ENCODE data around the gene TPCN2.
"Not testable (repeated sequence)": the region's sequence is repeated elsewhere in the genome, so short reads cannot be mapped to it uniquely, and the experiment has no call there.

TPCN2 gene

DNA sequence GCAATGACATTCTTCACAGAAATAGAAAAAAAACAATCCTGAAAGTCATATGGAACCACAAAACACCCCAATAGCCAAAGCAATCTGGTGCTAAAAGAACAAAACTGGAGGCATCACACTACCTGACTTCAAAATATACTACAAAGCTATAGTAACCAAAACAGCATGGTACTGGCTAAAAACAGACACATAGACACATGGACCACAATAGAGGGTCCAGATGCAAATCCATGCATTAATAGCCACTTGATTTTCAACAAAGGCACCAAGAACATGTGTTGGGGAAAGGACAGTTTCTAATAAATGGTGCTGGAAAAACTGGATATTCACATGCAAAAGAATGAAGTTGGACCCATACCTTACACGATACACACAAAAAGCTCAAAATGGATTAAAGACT, 79.2 kb downstream of the TPCN2 start:
- DNase-seq (ENCODE audit: low read depth in 2 of 2) = no peak

DNA sequence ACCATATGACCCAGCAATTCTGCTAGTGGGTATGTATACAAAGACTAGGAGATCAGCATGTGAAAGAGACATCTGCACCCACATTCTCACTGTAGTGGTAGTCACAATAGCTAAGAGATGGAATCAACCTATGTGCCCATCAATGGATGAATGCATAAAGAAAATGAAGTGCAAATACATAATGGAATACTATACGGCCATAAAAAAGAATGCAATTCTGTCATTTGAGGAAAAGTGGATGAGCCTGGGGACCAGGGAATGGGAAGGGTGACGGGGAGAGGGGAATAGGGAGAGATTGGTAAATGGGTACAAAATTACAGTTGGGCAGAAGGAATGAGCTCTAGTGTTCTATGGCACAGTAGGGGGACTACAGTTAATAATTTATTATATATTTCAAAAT, 80.3 kb downstream of the TPCN2 start:
- no peak for DNase-seq (ENCODE audit: low read depth in 2 of 2)

DNA sequence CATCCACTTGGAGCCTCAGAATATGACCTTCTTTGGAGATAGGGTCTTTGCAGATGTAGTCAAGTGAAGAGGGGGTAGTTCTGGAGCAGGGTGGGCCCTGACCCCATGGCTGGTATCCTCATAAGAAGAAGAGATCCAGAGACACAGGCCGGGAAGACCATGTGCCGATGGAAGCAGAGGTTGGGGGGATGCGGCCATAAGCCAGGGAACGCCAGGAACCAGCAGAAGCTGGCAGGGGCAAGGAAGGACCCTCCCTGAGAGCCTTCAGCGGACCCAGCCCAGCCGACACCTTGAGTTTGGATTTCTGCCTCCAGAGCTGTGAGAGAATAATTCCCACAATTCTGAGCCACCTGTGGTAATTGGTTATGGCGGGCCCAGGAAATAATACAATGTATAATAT, 80.9 kb downstream of the TPCN2 start:
- no peak for DNase-seq (ENCODE audit: low read depth in 2 of 2)

DNA sequence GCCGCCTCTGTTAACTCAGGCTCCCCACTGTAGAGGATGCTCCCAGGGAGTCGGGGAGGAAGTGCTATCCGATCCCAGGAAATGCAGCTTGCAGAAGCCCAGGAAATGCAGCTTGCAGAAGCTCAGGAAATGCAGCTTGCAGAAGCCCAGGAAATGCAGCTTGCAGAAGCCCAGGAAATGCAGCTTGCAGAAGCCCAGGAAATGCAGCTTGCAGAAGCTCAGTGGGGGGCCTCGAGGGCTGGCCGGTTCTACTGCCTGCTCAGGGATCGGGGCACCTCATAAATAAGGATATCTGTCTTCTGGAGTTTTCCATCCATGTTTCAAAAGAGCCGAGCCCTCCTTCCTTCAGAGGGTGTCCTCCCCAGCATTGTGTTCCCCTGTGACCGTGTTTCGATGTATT, 81.9 kb downstream of the TPCN2 start:
- DNase-seq (ENCODE audit: low read depth in 2 of 2) = no peak

DNA sequence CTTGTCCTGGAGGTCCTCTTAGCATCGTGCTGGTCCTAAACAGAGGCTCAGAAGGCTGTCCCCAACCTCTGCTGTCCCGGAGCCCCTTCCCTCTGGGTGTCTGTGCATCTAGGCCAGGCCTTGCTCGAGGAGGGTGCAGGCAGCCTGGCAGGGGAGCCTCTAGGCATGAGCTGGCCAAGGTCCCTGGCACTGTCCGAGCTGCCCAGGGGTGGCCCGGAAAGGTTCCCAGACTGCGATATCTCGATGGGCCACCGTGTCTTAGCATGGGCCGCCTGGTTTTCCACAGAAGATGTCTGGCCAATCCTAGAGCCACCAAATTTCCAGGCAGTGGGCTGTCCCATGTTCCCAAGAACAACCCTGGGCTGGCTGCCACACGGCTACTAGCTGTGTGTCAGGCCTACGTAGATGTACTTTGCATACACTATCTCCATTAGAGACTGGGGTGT, 82.4 kb downstream of the TPCN2 start:
- DNase-seq (ENCODE audit: low read depth in 2 of 2) = no peak

- peak; percentile 33 to 41 for DNase-seq (ENCODE audit: low read depth in 2 of 2)
Measured at GRCh38 chr11:69131644-69132300, 83.0 kb downstream of the TPCN2 start.

GRCh38 chr11:69132301-69132670, 83.6 kb downstream of the TPCN2 start:
- DNase-seq (ENCODE audit: low read depth in 2 of 2) = no peak

GRCh38 chr11:69133251-69133650, 84.5 kb downstream of the TPCN2 start:
- DNase-seq (ENCODE audit: low read depth in 2 of 2) = no peak

GRCh38 chr11:69134182-69134581, 85.5 kb downstream of the TPCN2 start:
- DNase-seq (ENCODE audit: low read depth in 2 of 2) = not testable (repeated sequence)

DNA sequence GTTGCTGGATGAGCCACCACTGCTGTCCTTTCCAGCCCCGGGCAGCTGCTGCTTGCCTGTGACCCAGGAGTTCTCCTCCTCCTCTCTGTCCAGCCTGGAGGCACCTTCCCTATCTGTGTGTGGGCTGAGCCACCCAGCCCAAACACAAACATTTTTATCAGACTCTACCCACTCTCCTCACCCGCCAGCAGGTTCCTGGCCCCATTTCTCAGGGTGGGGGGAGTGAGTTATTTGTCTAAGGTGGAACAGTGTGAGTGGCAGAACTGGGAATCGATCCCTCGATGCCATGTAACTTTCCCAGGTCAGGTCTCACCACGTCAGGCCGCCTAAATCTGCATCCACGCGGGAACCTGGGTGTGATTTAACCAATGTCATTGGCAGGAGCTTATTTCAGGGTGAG, 86.2 kb downstream of the TPCN2 start:
- no peak for DNase-seq (ENCODE audit: low read depth in 2 of 2)

DNA sequence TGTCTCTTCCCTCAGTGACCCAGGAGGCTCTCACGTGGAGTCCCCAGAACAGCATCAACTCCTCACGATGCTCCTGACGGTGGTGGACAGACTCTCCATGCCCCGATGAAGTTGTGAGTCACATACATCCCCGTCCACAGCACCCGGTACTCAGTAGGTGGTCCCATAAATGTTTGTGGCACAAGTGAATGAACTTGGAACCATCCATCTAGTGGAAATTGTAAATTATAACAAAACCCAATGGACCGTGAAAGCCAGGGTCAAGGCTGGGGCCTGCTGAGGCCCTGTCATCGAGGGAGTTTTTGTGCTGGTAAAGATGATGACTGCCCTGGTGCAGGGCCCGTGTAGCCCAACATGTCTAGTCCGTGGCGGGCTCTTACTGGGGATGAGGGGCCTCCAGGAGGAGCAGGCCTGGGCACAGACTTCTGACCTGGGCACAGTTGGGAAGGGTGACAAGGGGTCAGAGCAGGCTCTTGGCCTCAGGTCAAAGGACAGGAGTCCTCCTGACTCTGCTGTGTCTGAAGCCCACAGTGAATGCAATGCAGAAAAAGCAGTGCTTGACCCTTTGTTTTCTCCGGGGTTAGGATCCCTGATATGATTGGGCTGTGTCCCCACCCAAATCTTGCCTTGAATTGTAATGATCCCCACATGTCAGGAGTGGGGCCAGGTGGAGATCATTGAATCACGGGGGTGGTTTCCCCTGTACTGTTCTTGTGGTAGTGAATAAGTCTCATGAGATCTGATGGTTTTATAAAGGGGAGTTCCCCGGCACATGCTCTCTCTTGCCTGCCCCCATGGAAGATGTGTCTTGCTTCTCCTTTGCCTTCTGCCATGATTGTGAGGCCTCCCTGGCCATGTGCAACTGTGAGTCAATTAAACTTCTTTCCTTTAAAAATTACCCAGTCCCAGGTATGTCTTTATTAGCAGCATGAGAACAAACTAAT, 87.0 kb downstream of the TPCN2 start:
- no peak for DNase-seq (ENCODE audit: low read depth in 2 of 2)

DNA sequence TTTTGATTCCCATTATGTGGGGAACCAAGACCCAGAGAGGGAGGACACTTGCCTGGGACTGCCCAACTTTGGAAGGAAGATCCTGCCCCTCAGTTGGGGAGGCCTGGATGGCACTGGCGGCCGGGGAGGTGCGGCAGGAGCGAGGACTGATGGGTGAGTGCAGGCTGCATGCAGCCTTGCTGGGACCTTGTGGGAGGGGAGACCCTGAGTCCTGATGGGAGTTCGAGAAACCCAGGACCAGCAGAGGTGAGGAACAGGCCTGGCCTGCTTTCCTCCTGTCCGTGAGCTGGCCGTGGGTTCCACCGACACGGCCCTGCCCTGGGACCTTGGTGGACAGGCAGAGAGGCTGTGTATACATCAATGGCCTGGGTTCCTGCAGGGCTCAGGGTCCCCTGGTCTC, 87.7 kb downstream of the TPCN2 start:
- DNase-seq (ENCODE audit: low read depth in 2 of 2) = no peak

DNA sequence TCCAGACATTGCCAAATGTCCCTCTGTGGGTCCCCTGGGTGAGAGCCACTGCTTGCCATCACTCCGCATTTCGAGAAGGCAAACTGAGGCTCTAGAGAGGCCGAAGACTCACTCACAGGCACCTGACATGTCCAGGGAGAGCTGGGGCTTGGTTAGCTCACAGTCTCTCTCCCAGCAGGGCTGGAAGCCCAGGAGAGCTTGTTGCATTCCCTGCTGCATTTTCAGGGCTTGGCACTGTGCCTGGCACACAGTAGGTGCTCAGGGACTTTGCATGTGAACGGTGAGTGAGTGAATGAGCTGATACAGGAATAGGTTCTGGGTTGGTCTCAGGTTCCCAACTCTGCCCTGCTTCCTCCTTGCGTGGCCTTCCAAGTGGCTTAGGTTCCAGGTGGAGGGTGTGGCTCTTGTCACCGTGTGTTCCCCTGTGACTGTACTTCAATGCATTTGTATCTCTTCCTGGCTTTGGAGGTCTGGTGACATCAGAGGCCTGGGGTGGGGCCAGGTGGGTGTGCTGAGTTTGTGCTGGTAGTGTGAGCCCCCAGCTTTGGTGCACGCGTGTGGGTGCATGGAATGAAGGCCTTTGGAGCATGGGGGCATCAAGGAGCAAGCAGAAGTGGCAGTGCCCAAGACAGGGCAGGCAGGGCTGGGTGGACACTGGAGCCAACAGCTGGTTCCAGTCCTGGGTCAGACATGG, 88.6 kb downstream of the TPCN2 start:
- DNase-seq (ENCODE audit: low read depth in 2 of 2) = no peak

GRCh38 chr11:69138265-69138664, 89.5 kb downstream of the TPCN2 start:
- no peak for DNase-seq (ENCODE audit: low read depth in 2 of 2)

- DNase-seq (ENCODE audit: low read depth in 2 of 2) = not testable (repeated sequence)
Measured at GRCh38 chr11:69140161-69140560, 91.4 kb downstream of the TPCN2 start.

- no peak for DNase-seq (ENCODE audit: low read depth in 2 of 2)
Measured at GRCh38 chr11:69140635-69141034, 91.9 kb downstream of the TPCN2 start.

- no peak for DNase-seq (ENCODE audit: low read depth in 2 of 2)
Measured at GRCh38 chr11:69141742-69142141, 93.0 kb downstream of the TPCN2 start.

DNA sequence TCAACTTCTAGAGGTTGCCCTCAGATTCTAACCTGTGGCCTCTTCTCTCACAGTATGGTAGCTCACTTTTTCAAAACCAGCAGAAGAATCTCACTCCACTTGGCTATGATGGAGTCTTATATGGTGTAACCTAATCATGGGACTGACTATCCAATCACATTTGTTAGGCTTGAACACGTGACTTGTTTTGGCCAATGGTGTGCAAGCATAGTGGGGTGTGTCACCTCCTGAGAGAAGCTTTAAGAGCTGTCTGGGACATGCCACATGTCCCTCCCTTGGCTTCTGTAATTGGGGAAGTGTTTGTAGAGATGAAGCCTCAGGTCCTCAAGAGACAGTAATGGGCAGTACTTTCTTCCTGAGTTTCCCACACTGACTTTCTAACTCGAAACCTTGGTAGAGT, 94.2 kb downstream of the TPCN2 start:
- DNase-seq (ENCODE audit: low read depth in 2 of 2) = no peak

DNA sequence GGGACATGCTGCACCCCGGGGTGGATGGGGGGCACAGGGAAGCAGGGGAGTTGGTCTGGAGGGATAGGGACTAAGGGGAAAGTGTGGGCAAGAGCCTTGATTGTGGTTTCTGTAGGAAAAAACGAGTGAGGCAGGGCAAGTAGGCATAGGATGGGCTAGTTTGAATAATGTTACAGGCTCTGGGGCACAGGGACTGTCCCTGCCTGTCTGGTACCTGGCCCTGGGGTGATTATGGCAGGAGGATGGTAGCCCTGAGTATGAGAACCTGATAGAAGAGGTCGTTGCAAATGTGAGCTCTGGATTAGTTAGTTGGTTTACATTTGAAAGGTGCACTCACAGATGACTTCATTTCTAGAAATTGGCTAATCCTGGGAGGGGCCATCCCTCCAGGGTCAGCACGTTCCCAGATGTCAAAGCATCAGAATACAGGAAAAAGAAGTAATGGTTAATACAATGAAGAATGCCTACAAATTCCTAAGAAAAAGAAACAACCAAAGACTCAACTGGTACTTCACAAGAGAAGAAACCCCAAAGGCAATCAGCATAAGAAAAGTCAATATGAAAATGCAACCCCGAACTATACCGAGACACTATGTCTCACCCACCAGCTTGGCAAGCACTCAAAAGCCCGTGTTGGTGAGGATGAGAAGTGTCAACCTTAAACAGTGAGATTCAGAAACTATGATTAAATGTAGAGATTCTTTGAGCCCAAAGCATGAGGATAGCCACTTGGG, 95.8 kb downstream of the TPCN2 start:
- no peak for DNase-seq (ENCODE audit: low read depth in 2 of 2)

GRCh38 chr11:69145050-69145380, 96.3 kb downstream of the TPCN2 start:
- peak; percentile 66 for DNase-seq (ENCODE audit: low read depth in 2 of 2)

DNA sequence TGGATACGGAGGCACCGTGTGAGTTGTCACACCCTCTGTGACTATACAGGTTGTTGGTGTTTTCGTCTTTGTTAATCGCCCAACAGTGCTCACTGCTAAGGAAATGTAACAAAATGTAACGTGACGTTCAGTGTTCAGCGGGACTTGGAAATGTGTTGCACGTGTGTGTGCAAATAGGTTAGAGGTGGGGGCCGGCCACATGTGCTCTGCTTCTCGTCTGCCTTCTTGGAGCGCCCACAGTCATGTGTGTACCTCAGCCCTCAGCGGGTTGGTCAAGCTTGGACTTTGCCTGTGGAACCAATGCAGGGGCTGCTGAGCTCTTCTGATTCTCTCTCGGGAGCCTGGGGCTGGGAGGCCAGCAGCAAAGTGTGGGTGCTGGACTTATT, 99.6 kb downstream of the TPCN2 start:
- no peak for DNase-seq (ENCODE audit: low read depth in 2 of 2)

DNA sequence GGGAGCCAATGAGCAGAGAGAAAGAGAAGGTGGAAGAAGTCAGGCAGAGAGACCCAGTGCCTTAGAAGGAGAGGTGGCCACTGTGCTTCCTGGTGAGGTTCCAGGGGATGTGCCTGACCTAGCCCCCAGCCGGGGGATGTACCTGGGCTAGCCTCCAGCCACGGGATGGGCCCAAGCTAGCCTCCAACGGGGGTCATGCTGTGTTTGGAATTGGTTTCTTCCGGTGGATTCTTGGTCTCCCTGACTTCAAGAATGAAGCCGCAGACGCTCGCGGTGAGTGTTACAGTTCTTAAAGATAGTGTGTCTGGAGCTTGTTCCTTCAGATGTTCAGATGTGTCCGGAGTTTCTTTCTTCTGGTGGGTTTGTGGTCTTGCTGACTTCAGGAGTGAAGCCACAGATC, 100.1 kb downstream of the TPCN2 start:
- no peak for DNase-seq (ENCODE audit: low read depth in 2 of 2)

Data from fibroblast of skin of left biceps (primary cell).